Glomerular visceral epithelial cell (primary cell): ENCODE results near the gene TET3.

Experiments used
- DNase-seq: peaks from one replicate; pipeline ENCODE4 v3.0.0-alpha.2; 2016; ENCODE audit errors: extremely low spot score

The TET3 gene

DNA sequence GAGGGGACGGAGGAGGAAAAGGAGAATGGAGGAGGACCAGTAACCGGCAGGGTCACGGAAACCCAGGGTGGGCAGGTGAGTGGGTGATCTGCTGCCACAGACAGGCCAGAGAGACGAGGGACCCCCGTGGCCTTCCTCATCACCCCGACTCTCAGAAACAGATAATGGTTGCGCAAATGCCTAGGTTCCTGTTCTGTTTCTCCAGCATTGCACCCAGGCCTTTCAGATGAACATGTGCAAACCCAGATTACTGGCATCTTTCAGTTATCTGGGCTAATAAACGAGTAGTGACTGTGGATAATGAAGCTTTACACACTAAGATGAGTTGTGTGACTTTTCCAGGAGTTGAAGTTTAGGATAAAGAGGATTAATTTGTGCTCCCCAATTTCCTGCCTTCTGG, 46.5 kb downstream of the TET3 start:
- DNase-seq = no peak

- no peak for DNase-seq
These were observed 47.2 kb downstream of the TET3 start for GRCh38 chr2:74031959-74032287.

DNA sequence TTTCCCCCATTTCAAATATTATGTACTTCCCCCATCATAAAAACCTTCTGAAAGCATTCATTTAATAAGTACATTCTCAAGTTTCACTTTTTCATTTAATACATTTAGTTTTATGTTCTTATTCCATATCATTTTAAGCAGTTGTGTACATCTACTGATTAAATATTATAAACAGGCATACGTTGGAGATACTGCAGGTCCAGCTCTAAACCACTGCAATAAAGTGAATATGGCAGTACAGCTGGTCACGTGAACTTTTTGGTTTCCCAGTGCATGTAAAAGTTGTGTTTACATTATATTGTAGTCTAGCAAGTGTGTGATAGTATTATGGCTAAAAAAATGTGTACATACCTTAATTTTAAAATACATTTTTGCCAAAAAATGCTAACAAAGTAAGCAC, 48.7 kb downstream of the TET3 start:
- no peak for DNase-seq
